OCI-LY3 (cell line): ENCODE results near the gene PSPH.

Source experiments
- H2AFZ ChIP-seq: fragments of 200-600, 300-600 bp; shearing (Covaris generic); 2 replicates; pipeline ENCODE4 v1.6.0; 2014; ENCODE audit warnings: antibody characterized with exemption, low read depth, low read length
- H3K27ac ChIP-seq: fragments of 200-600, 300-600 bp; sonication (generic); 2 replicates; pipeline ENCODE4 v1.5.1; 2014; ENCODE audit warnings: mild to moderate bottlenecking, low read length, moderate library complexity, mixed read lengths
- H3K27me3 ChIP-seq: fragments of 200-600, 300-600 bp; sonication (generic); 2 replicates; pipeline ENCODE4 v1.6.1; 2014; ENCODE audit warnings: low read depth, low read length, mixed read lengths
- H3K36me3 ChIP-seq: fragments of 200-600, 300-600 bp; sonication (generic); replicated peaks from 2 replicates; pipeline ENCODE3; 2014; ENCODE audit warnings: low read depth, low read length, mixed read lengths
- H3K4me1 ChIP-seq: fragments of 300-600, 200-600 bp; sonication (generic); 2 replicates; pipeline ENCODE4 v1.6.1; 2014; ENCODE audit warnings: low read length, mixed read lengths
- H3K4me2 ChIP-seq: fragments of 200-600, 300-600 bp; sonication (generic); 2 replicates; pipeline ENCODE4 v1.6.1; 2014; ENCODE audit warnings: low read length, mixed read lengths
- H3K4me3 ChIP-seq: fragments of 300-600, 200-600 bp; sonication (generic); 2 replicates; pipeline ENCODE4 v1.5.1; 2014; ENCODE audit warnings: antibody characterized with exemption, mild to moderate bottlenecking, low read length, moderate library complexity
- H3K79me2 ChIP-seq: fragments of 300-600, 200-600 bp; shearing (Covaris generic); 2 replicates; pipeline ENCODE4 v1.6.1; 2014; ENCODE audit warnings: mild to moderate bottlenecking, low read length, mixed read lengths
- H3K9ac ChIP-seq: fragments of 300-600, 200-600 bp; shearing (Covaris generic); 2 replicates; pipeline ENCODE4 v1.6.0; 2014; ENCODE audit warnings: mild to moderate bottlenecking, low read length, moderate library complexity
- H3K9me3 ChIP-seq: fragments of 200-600, 300-600 bp; shearing (Covaris generic); 2 replicates; pipeline ENCODE4 v1.6.1; 2014; ENCODE audit warnings: low read length, mixed read lengths; ENCODE audit not compliant: insufficient read depth
- H4K20me1 ChIP-seq: fragments of 200-600, 300-600 bp; sonication (generic); 2 replicates; pipeline ENCODE4 v1.6.1; 2016; ENCODE audit warnings: low read length, mixed read lengths; ENCODE audit not compliant: insufficient read depth
- EZH2phosphoT487 ChIP-seq: fragments of 200-600 bp; shearing (Covaris generic); IDR thresholded peaks from 2 replicates; pipeline ENCODE4 v1.6.1; 2018; ENCODE audit warnings: antibody characterized with exemption, mixed run types, low read depth
- TF ChIP-seq, protein P1 (sequence below): fragments of 200-600, 300-600 bp; sonication (generic); IDR thresholded peaks from 2 replicates; pipeline ENCODE4 v1.5.1; 2014; ENCODE audit warnings: antibody characterized with exemption, low read length, low read depth

PSPH gene

DNA sequence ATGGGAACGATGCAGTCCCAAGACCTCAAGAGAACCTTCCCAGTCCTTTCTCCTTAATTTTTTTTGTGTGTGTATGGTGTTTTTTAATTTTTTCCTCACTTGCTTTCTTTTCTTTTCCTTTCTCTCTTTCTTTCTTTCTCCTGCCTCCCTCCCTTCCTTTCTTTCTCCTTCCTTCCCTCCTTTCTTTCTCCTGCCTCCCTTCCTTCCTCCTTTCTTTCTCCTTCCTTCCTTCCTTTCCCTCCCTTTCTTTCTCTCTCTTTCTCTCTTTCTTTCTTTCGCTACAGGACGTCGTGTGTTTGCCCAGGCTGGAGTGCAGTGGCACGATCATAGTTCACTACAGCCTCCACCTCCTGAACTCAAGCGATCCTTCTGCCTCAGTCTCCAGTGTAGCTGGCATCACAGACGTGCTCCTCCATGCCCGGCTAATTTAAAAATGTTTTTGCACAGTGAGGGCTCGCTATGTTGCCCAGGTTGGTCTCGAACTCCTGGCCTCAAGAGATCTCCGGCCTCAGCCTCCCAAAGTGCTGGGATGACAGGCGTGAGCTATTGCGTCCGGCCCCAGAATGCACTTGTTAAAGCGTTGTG lies 87.6 kb downstream of the PSPH start:
- H3K9ac ChIP-seq, result peak overlapping the region; percentile 52
- H3K27me3 ChIP-seq, result no peaks in the 10 kb centered on the region
- H3K9me3 ChIP-seq, result no peaks in the 10 kb centered on the region
- H3K36me3 ChIP-seq, result peaks cover 5% of the 10 kb centered on the region
- H3K4me2 ChIP-seq, result peak overlapping the region; percentile 95
- TF ChIP-seq, protein P1, sequence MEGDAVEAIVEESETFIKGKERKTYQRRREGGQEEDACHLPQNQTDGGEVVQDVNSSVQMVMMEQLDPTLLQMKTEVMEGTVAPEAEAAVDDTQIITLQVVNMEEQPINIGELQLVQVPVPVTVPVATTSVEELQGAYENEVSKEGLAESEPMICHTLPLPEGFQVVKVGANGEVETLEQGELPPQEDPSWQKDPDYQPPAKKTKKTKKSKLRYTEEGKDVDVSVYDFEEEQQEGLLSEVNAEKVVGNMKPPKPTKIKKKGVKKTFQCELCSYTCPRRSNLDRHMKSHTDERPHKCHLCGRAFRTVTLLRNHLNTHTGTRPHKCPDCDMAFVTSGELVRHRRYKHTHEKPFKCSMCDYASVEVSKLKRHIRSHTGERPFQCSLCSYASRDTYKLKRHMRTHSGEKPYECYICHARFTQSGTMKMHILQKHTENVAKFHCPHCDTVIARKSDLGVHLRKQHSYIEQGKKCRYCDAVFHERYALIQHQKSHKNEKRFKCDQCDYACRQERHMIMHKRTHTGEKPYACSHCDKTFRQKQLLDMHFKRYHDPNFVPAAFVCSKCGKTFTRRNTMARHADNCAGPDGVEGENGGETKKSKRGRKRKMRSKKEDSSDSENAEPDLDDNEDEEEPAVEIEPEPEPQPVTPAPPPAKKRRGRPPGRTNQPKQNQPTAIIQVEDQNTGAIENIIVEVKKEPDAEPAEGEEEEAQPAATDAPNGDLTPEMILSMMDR, result no peak
- no peak for TF ChIP-seq EZH2phosphoT487
- peaks cover 7% of the 10 kb centered on the region for H3K4me1 ChIP-seq
- no peaks in the 10 kb centered on the region for H4K20me1 ChIP-seq
- peaks cover 28% of the 10 kb centered on the region for H3K79me2 ChIP-seq
- no peak overlapping the region for H3K27ac ChIP-seq
- H3K4me3 ChIP-seq, result peak overlapping the region; percentile 75
- H2AFZ ChIP-seq, result peak overlapping the region; percentile 81

DNA sequence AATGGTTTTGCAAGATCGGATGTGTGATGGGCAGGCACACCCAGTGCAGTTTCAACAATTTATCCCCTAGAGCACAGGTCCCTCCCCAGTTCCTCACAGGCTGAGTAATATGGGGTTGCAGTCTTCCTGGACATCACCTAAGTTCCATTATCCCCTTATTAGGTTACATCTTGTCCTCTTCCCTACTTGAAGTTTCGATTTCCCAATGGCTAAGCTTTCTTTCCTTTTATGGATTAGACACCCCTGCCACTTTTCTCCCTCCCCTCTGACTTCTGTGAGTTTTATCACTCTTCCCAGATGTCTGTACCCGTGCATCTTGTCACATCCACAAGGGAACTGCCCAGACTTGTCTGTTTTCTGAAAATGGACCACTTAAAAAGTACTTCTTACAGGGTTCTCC lies 89.2 kb downstream of the PSPH start:
- no peaks in the 10 kb centered on the region for H3K27me3 ChIP-seq
- peaks cover 7% of the 10 kb centered on the region for H3K4me1 ChIP-seq
- no peak overlapping the region for H3K4me2 ChIP-seq
- no peak overlapping the region for H3K9ac ChIP-seq
- no peak overlapping the region for H3K27ac ChIP-seq
- H2AFZ ChIP-seq, result no peak overlapping the region
- peaks cover 24% of the 10 kb centered on the region for H3K79me2 ChIP-seq
- no peaks in the 10 kb centered on the region for H4K20me1 ChIP-seq
- no peak overlapping the region for H3K4me3 ChIP-seq
- TF ChIP-seq, protein P1, result no peak
- TF ChIP-seq EZH2phosphoT487, result no peak
- H3K36me3 ChIP-seq, result peaks cover 10% of the 10 kb centered on the region
- no peaks in the 10 kb centered on the region for H3K9me3 ChIP-seq
